GM13976 (cell line): ENCODE data around the gene RPL3.
"Not testable (repeated sequence)": the region's sequence is repeated elsewhere in the genome, so short reads cannot be mapped to it uniquely, and the experiment has no call there.

ENCODE experiments used
- DNase-seq: peaks from one replicate; pipeline ENCODE4 v3.0.0; 2012; ENCODE audit warnings: low spot score
- CTCF ChIP-seq: IDR thresholded peaks from 2 replicates; pipeline ENCODE4 v1.5.1; 2012; ENCODE audit warnings: borderline replicate concordance, mild to moderate bottlenecking; ENCODE audit not compliant: insufficient read depth; ENCODE audit errors: extremely low read depth, missing control alignments, control extremely low read depth
- in situ Hi-C: fragments of 300-500 bp; cut with MboI; formaldehyde crosslinking; loops from one replicate; pipeline ENCODE4 v1.12.0; 2022; ENCODE audit warnings: low sequenced_read_pairs, mixed read lengths, inconsistent platforms; ENCODE audit not compliant: unreplicated experiment

Gene RPL3

GRCh38 chr22:39327995-39328754, 8.8 kb upstream of the RPL3 start:
- no peak for DNase-seq
- no peak for TF ChIP-seq CTCF
- in situ Hi-C loops = no loop called here

GRCh38 chr22:39325392-39325932, 6.0 kb upstream of the RPL3 start:
- in situ Hi-C loops = no loop called here
- no peak for TF ChIP-seq CTCF
- no peak for DNase-seq

DNA sequence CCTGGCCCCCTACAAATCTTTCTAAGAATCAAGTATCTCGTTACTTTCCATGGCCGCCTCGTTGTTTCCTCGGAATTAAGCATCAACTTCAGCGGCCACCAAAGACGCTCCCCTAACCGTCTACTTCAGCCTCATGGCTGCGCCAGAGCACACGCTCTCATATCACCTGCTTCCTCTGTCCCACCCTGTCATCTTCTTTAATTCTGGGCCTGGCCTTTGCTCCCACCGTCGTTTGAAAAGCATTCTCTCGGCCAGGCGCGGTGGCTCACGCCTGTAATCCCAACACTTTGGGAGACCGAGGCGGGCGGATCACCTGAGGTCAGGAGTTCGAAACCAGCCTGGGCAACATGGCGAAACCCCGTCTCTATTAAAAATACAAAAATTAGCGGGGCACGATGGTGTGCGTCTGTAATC, 1.2 kb upstream of the RPL3 start:
- DNase-seq = not testable (repeated sequence)
- in situ Hi-C loops = loop anchor here (25.0 kb wide), 1 partner anchor 308 kb away; the partner anchor contains the start of genes APOBEC3C and APOBEC3D

DNA sequence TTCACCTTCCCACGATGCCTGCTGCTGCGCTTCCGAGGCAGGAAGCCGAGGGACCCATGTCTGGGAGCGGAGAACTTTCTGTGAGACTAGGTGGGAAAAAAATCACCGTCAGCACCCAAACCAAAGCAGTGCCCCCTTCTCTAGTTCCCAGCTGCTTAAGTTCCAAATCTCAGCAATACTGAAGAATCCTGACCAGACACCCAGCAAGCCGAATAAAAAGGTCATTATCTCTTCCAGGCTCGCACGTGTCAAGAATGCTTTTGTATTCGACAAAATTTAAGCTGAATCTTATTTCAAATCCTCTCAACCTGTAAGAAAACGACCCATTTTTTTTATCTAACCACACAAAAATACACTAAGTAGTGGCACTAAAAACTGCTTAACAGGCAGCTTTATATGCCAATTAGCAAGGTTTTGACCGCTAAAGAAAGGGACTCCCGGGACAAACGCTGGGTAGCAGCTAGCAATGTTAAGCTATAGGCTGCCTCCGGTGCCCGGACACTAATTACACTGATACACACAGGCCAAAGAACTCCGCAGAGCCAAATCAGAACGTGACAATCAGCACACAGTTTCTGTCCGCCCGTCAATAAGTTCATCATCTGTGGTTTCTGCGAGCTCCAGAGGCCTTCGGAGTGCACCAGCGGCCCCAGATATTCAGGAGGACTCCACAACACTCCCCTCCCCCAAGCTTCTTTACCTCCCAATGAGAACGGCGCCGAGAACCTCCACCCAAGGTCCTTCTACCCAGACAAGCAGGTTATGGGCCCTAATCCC, 728 bp downstream of the RPL3 start:
- no peak for TF ChIP-seq CTCF
- in situ Hi-C loops = loop anchor here (25.0 kb wide), 1 partner anchor 306 kb away; the partner anchor contains the start of genes APOBEC3C and APOBEC3D
- DNase-seq = no peak

DNA sequence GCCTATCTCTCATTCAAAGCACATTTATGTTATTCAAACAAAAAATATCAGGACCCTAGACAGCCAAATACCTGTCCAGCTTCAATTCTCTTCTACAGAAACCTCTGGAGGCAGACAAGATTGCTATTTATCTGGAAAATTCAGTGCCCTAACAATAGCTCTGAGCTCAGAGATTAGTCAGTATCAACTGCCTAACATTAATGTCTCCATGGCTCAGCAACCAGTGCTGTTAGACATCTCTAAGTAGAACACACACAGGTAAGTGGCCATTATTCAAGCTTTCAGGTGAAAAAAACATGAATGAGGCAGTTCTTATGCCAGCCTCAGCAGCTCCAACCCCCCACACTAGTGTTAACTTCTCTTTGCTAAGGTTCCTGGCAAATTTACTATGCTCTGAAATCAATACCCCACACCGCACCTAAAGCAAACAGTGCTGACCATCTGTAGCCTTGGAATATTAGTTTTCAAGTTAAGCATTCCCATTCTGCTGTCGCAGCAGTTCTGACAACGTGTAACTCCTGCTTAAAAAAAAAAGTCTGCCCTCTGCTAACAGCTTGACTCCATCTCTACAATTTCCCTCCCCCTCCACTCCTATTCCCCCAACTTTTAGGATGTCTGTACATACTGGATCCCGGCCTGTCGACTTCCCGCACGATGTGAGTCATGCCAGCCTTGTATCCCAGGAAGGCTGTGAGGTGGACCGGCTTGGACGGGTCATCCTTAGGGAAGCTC, 1.5 kb downstream of the RPL3 start:
- in situ Hi-C loops = loop anchor here (25.0 kb wide), 1 partner anchor 306 kb away; the partner anchor contains the start of genes APOBEC3C and APOBEC3D
- no peak for DNase-seq
- no peak for TF ChIP-seq CTCF

DNA sequence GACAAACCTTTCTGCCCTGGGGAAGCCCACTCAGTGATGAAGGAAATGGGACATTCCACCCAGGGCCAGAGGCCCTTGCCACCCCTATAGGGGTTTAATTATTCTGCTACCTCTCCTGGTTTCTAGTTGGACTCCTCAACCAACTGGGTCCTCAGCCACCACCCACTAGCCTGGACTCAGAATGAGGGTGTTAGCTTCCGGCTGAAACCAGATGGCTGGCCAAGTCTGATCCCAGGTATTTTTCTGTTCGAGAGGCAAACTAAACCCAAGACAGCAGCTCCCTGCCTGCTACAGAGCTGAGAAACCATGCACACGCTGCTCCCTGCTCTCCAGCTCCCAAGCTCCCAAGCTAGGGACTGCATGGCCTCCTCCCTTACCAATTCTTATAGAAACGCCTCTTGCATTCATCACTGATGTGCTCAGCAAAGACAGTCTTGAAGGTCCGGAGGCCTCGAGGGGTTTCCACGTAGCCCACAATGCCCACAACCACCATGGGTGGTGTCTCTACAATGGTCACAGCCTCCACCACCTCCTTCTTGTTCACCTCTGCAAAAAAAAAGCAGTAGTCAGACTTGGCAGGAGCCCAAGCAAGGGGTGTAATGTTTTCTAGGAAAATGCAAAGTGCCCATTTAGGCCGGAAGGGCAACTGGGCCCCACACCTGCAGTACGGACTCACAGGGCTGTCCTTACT, 2.2 kb downstream of the RPL3 start:
- in situ Hi-C loops = loop anchor here (25.0 kb wide), 1 partner anchor 305 kb away; the partner anchor contains the start of genes APOBEC3C and APOBEC3D
- TF ChIP-seq CTCF = no peak
- no peak for DNase-seq
